ENCODE data around the gene ZFR2. TPM values are rescaled to one million over a fixed set of nuclear protein-coding genes. Genes with fewer than 3 reads are reported as not detected.

Gene ZFR2
- total and polyA plus RNA-seq, 7 donors, result not detected

DNA sequence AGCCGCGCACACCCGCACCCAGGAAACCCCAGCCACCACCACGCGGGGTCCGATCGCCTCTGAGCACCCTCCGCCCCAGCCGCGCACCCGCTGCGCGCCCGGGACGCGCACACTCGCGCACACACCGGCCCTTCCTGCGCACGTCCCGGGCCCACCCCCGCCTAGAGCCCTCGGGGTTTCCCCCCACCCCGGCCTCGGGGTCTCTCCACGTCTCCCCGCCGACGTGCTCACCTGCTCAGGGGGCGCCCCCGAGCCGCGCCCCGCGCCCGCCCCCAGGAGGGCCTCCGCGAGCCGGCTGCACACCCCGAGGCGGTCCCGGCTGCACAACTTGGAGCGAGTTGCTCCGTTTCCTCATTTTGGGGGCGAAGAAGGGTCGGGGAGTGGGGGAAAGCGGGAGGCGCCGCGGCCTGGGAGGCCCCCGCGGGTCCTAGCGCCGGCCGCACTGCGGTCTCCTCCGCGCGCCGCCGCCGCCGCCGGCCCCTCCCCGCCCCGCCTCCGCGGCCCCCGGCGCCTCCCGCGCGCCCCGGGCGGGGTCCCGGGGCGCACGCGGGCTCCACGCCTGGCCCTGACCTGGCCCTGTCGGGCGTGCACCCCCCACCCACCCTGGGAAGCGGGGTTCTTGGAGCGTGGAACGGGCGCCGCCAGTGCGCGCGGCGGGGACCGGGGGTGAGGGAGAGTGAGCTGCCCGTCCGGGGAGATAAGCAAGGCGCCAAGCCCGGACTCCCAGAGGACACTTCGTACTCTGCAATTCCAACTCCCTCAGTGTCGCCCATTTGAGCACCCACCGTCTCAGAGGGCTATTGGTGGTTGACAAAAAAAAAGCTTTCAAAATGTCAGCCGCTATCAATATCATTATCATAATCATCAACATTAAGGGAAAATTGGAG is 82.7 kb downstream of the ZFR2 start, which contains the start of gene MATK:
TSS of gene MATK (minus strand) at position 444 of the 887 bp plus-strand sequence. CDS start 1,246 bp downstream, outside the sequence.
- 5 to 7% (median 5%) methylated on average over 44 to 101 of the region's 101 CpGs for WGBS, 3 donors
- DNase-seq, result no peak

GRCh38 chr19:3785451-3785937 is 83.3 kb downstream of the ZFR2 start:
- Histone ChIP-seq H3K4me1 (no peaks in the 10 kb centered on the region), H3K27me3 (ENCODE audit: insufficient read depth in 3 of 3, low read length in 2 of 3) (peaks cover 0 to 54% (median 20%) of the 10 kb centered on the region in 3 donors), H3K36me3 (ENCODE audit: insufficient read depth in 1 of 2, low read depth in 1 of 2) (no peaks in the 10 kb centered on the region), H3K4me3 (peak overlapping the region; percentile 18), H3K9me3 (peaks cover 9% of the 10 kb centered on the region), H3K27ac (no peak overlapping the region)
- intact Hi-C loops (cut with DNase I), result no loop called here
- TF ChIP-seq CTCF (IDR thresholded peaks at IDR 0.05), result no peak
- ATAC-seq (no peak), DNase-seq (no peak)
- WGBS, 3 donors, result 0 to 2% (median 2%) methylated on average over 40 to 47 of the region's 47 CpGs

More for the DNA sequence above, 82.7 kb downstream of the ZFR2 start, which contains the start of gene MATK:
- Histone ChIP-seq H3K27me3 (ENCODE audit: insufficient read depth in 3 of 3, low read length in 2 of 3) (peaks cover 0 to 55% (median 20%) of the 10 kb centered on the region in 3 donors), H3K4me3 (peak within 1 kb of the TSS; percentile 18), H3K4me1 (no peaks in the 10 kb centered on the region), H3K9me3 (peaks cover 4% of the 10 kb centered on the region), H3K36me3 (ENCODE audit: insufficient read depth in 1 of 2, low read depth in 1 of 2) (no peaks in the 10 kb centered on the region), H3K27ac (no peak within 1 kb of the TSS)
- intact Hi-C loops (cut with DNase I), result no loop called here
- ATAC-seq, result no peak
- no peak for TF ChIP-seq CTCF (IDR thresholded peaks at IDR 0.05)

DNA sequence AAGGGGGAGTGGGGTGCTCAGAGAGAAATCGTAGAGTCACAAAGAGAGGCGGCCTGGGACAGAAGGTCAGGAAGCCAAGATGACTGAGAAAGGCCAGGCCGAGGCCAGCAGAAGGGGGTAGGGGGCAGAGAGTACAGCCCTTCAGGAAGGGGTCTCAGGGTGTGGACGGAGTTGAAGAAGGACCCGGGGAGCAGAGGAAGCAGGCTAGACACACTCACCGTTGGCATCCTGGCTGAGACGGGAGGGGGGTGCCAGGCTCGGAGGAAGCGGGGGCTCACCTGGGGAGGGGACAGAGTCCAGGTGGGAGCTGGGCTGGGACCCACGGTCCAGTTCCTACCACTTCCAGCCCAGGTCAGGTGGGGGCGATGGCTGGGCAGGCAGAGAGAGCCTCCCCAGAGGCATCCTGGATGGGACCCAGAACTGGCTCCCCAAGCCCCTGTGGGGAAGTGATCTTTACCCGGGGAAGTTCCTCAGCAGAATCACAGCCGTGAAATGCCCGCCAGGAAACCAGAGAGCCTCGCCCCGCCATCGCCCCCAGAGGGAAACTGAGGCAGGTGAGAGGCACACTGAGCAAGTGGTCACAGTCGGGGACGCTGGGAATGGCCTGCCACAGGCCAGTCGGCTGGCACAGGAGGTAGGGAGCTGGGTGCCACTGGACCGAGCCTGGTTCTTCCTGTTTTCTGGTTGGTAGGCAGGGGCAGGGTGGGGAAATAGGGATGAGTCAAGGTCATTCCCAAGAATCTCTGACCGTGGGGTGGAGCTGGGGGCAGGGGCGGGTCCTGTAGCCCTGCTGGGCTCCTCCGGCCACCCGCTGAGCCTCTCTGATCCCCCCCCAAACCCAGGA is 84.0 kb downstream of the ZFR2 start:
- ATAC-seq, result peak in 1 of 4 donors; percentile 26
- DNase-seq, result no peak

More for the DNA sequence above, 84.0 kb downstream of the ZFR2 start:
- Histone ChIP-seq H3K27ac (no peak overlapping the region), H3K27me3 (ENCODE audit: insufficient read depth in 3 of 3, low read length in 2 of 3) (peaks cover 0 to 49% (median 19%) of the 10 kb centered on the region in 3 donors), H3K4me3 (no peak overlapping the region), H3K4me1 (no peaks in the 10 kb centered on the region), H3K36me3 (ENCODE audit: insufficient read depth in 1 of 2, low read depth in 1 of 2) (no peaks in the 10 kb centered on the region), H3K9me3 (peaks cover 9% of the 10 kb centered on the region)
- WGBS, 3 donors, result 15 to 25% (median 22%) methylated on average over 24 to 25 of the region's 25 CpGs
- TF ChIP-seq CTCF (IDR thresholded peaks at IDR 0.05), result no peak
- intact Hi-C loops (cut with DNase I), result no loop called here

Measured in psoas muscle (tissue), 8 donors.